Left ventricle myocardium inferior (tissue), 1 donor: ENCODE data around the gene ROS1. TPM values are rescaled to one million over a fixed set of nuclear protein-coding genes. Genes with fewer than 3 reads are reported as not detected.
"Not testable (repeated sequence)": the region's sequence is repeated elsewhere in the genome, so short reads cannot be mapped to it uniquely, and the experiment has no call there.

Experiments
- DNase-seq: peaks from one replicate; pipeline ENCODE4 v3.0.0-alpha.2; 2020
- H3K27ac ChIP-seq: fragments of 200-600 bp; replicated peaks from 2 replicates; pipeline ENCODE4 v1.8.0; 2021
- H3K27me3 ChIP-seq: fragments of 200-600 bp; 2 replicates; pipeline ENCODE4 v1.8.0; 2021; ENCODE audit warnings: low read depth
- H3K36me3 ChIP-seq: fragments of 200-600 bp; 2 replicates; pipeline ENCODE4 v1.8.0; 2021
- H3K4me1 ChIP-seq: fragments of 200-600 bp; 2 replicates; pipeline ENCODE4 v1.8.0; 2021
- H3K4me3 ChIP-seq: fragments of 200-600 bp; 2 replicates; pipeline ENCODE4 v1.8.0; 2021; ENCODE audit warnings: mild to moderate bottlenecking, moderate library complexity
- H3K9me3 ChIP-seq: fragments of 200-600 bp; replicated peaks from 2 replicates; pipeline ENCODE4 v1.8.0; 2021
- CTCF ChIP-seq: fragments of 200-600 bp; IDR thresholded peaks from 2 replicates; pipeline ENCODE4 v1.8.0; 2021; ENCODE audit warnings: antibody characterized with exemption, mild to moderate bottlenecking, borderline replicate concordance
- intact Hi-C: fragments of 100-400 bp; cut with micrococcal nuclease; formaldehyde crosslinking; loops from one replicate; pipeline ENCODE4 v1.11.0; 2022
- long read RNA-seq: library from polyadenylated mRNA; unstranded; transcript quantifications from one replicate; pipeline ENCODE4 v2.0.0, GENCODE V29; 2021
- total RNA-seq: library from RNA; stranded (reverse); fragmentation: NEBNext Ultra II Directional; extraction: Animal tissue kit (Norgen Biotek cat#: 25700); gene quantifications from one replicate; pipeline ENCODE4 v1.2.1, GENCODE V29; 2021
- donor health status: DM: no; HTN: yes; CAD: no; lungs with severe emphysema.

The ROS1 gene
- total RNA-seq: 0.08 TPM
- long read RNA-seq: 0 reads

DNA sequence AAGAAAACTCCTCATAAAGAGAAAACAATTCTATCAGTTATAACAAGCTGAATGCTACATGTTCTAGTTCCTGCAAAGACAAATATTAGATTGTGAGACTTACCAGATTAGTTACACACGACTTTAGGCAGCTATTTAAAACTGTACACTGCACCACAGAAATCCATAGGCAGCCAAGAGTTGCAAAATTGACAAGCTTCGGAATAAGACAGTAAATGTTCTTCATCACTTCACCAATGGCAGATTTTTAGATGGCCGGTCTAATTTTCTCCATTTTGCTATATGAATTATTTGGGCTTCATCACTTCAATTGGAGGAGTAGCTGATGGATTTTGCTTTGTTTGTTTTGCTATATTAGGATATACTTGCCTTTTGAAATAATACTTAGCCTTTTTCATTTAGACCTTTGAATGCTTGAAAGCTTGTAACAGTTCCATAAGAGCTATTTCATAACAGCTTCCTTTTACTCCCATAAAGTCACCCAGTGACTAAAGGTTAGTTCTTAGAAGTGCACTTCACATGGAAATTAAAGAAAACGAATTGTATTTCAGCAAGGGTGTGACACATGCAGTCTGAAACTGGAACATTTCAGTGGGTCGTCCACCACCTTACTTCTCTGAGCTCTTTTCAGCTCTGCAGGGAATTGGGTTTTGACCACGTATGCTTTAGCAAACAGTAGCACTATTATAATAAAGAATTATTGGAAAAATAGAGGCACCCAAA is at the start of gene ROS1:
Gene ROS1 (minus strand): TSS at position 512 of the 723 bp plus-strand sequence. CDS start 286 bp downstream, at position 226.
- Histone ChIP-seq H3K4me3 (no peak within 1 kb of the TSS), H3K27ac (no peak within 1 kb of the TSS), H3K9me3 (peaks cover 4% of the 10 kb centered on the region), H3K4me1 (peaks cover 4% of the 10 kb centered on the region), H3K27me3 (no peaks in the 10 kb centered on the region), H3K36me3 (no peaks in the 10 kb centered on the region)
- DNase-seq: no peak
- intact Hi-C loops: no loop called here
- TF ChIP-seq CTCF: no peak

- no peaks in the 10 kb centered on the region for H3K36me3 ChIP-seq
- no peak for TF ChIP-seq CTCF
- intact Hi-C loops: no loop called here
- peaks cover 5% of the 10 kb centered on the region for H3K27me3 ChIP-seq
- no peak for DNase-seq
- H3K4me1 ChIP-seq: peaks cover 2% of the 10 kb centered on the region
- no peaks in the 10 kb centered on the region for H3K9me3 ChIP-seq
- no peak overlapping the region for H3K4me3 ChIP-seq
- no peak overlapping the region for H3K27ac ChIP-seq
Observed at GRCh38 chr6:117473401-117473800, 47.7 kb upstream of the ROS1 start.

DNA sequence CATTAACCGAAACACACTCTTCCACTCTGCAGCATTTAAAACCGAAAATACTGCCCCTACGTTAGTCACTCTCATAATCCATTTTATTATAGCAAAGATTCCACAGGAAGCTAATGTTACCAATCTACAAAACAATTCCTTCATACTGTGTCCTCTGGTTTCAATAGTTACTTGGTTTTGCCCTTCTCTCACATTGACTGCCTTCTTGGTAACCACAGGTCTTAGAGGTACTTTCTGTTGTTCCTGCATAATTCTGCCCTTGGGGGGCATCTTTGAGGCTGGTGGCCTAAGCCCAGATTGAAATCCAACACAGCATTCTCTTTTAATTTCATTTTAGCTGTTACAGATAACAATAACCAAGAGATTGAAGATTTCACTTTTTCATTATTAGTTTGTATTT is 46.9 kb upstream of the ROS1 start:
- no peak for DNase-seq
- intact Hi-C loops: no loop called here
- Histone ChIP-seq H3K4me1 (no peaks in the 10 kb centered on the region), H3K4me3 (no peak overlapping the region), H3K27me3 (peaks cover 5% of the 10 kb centered on the region), H3K36me3 (no peaks in the 10 kb centered on the region), H3K9me3 (no peaks in the 10 kb centered on the region), H3K27ac (no peak overlapping the region)
- no peak for TF ChIP-seq CTCF

DNA sequence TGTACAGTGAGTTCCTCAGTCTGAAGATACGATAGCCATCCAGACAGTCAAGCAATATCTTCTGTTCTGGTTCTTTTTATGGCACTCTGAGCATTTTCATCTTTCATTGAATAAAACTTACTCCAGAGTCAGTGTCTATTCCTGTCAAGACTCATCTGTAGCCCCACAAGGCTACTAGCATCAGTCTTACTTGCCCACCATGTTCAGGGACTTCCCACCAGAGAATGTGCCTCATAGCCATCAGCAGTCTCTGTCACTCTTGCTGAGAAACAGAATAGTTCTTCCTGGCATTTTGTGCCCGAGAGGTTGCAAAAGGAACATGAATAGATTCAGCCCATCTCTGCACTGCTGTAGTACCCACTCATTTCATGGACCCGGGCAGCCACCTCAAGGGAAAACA is 44.0 kb upstream of the ROS1 start:
- Histone ChIP-seq H3K27ac (no peak overlapping the region), H3K27me3 (peaks cover 5% of the 10 kb centered on the region), H3K4me3 (no peak overlapping the region), H3K9me3 (no peaks in the 10 kb centered on the region), H3K4me1 (no peaks in the 10 kb centered on the region), H3K36me3 (no peaks in the 10 kb centered on the region)
- intact Hi-C loops: no loop called here
- no peak for DNase-seq
- no peak for TF ChIP-seq CTCF

GRCh38 chr6:117469356-117469755 is 43.6 kb upstream of the ROS1 start:
- TF ChIP-seq CTCF: no peak

GRCh38 chr6:117468527-117468926 is 42.8 kb upstream of the ROS1 start:
- intact Hi-C loops, H3K36me3 ChIP-seq, H3K27me3 ChIP-seq, H3K9me3 ChIP-seq, H3K4me1 ChIP-seq, H3K4me3 ChIP-seq, H3K27ac ChIP-seq, DNase-seq: not testable (repeated sequence)

More at GRCh38 chr6:117469356-117469755, 43.6 kb upstream of the ROS1 start:
- no peak for DNase-seq
- Histone ChIP-seq H3K4me1 (no peaks in the 10 kb centered on the region), H3K27ac (no peak overlapping the region), H3K9me3 (no peaks in the 10 kb centered on the region), H3K4me3 (no peak overlapping the region), H3K27me3 (peaks cover 5% of the 10 kb centered on the region), H3K36me3 (no peaks in the 10 kb centered on the region)
- intact Hi-C loops: no loop called here
